GM23338 (cell line): ENCODE data around the gene TTLL9. TPM values are rescaled to one million over a fixed set of nuclear protein-coding genes. Genes with fewer than 3 reads are reported as not detected.
A peak's percentile ranks its signal among the peaks of the same experiment; 100 is the strongest.

Source experiments
- ATAC-seq: fragments of 200-7000 bp; cut with Tn5 transposase; 3 replicates; pipeline ENCODE4 v1.9.1; 2020
- DNase-seq: peaks from one replicate; pipeline ENCODE4 v3.0.0-alpha.2; 2015; ENCODE audit warnings: low spot score
- H2AFZ ChIP-seq: fragments of 200-600 bp; sonication (generic); 2 replicates; pipeline ENCODE4 v1.8.0; 2016; ENCODE audit warnings: antibody characterized with exemption, mild to moderate bottlenecking, moderate library complexity
- H3F3A ChIP-seq: fragments of 200-600 bp; sonication (generic); replicated peaks from 2 replicates; pipeline ENCODE4 v1.8.0; 2017; ENCODE audit warnings: antibody characterized with exemption, mixed run types, low read depth
- H3K27ac ChIP-seq: fragments of 200-600 bp; sonication (generic); 2 replicates; pipeline ENCODE4 v1.6.1; 2016; ENCODE audit warnings: low read depth
- H3K27me3 ChIP-seq: fragments of 200-600 bp; sonication (generic); 2 replicates; pipeline ENCODE4 v1.8.0; 2016; ENCODE audit warnings: mild to moderate bottlenecking, mixed run types, moderate library complexity; ENCODE audit not compliant: insufficient read depth
- H3K36me3 ChIP-seq: fragments of 200-600 bp; sonication (generic); 2 replicates; pipeline ENCODE4 v1.8.0; 2016; ENCODE audit warnings: mild to moderate bottlenecking; ENCODE audit not compliant: insufficient read depth
- H3K4me1 ChIP-seq: fragments of 200-600 bp; sonication (generic); 2 replicates; pipeline ENCODE4 v1.8.0; 2016; ENCODE audit warnings: mild to moderate bottlenecking, moderate library complexity; ENCODE audit not compliant: insufficient read depth
- H3K4me2 ChIP-seq: fragments of 200-600 bp; sonication (generic); 2 replicates; pipeline ENCODE4 v1.7.1; 2017; ENCODE audit warnings: mixed run types
- H3K4me3 ChIP-seq: fragments of 200-600 bp; sonication (generic); 2 replicates; pipeline ENCODE4 v1.6.1; 2016; ENCODE audit warnings: mixed run types
- H3K79me2 ChIP-seq: fragments of 200-600 bp; sonication (generic); replicated peaks from 2 replicates; pipeline ENCODE4 v1.8.0; 2017; ENCODE audit warnings: mild to moderate bottlenecking; ENCODE audit not compliant: insufficient read depth
- H3K9me2 ChIP-seq: fragments of 200-600 bp; sonication (generic); 2 replicates; pipeline ENCODE4 v1.8.0; 2017; ENCODE audit not compliant: insufficient read depth
- H4K20me1 ChIP-seq: fragments of 200-600 bp; sonication (generic); replicated peaks from 2 replicates; pipeline ENCODE4 v1.8.0; 2017; ENCODE audit warnings: mild to moderate bottlenecking; ENCODE audit not compliant: insufficient read depth
- H3K27ac Mint-ChIP-seq: 2 replicates; pipeline ENCODE4 v1.8.0; 2020; ENCODE audit warnings: inconsistent platforms, mild to moderate bottlenecking, moderate library complexity, mixed read lengths
- H3K27me3 Mint-ChIP-seq: 3 replicates; pipeline ENCODE4 v1.8.0; 2022; ENCODE audit warnings: low read depth, mild to moderate bottlenecking, moderate library complexity, mixed read lengths, inconsistent platforms; ENCODE audit not compliant: insufficient read depth, poor library complexity
- H3K36me3 Mint-ChIP-seq: 3 replicates; pipeline ENCODE4 v1.8.0; 2021; ENCODE audit warnings: low read depth, mild to moderate bottlenecking, inconsistent platforms, moderate library complexity, mixed read lengths
- H3K4me1 Mint-ChIP-seq: 3 replicates; pipeline ENCODE4 v1.8.0; 2020; ENCODE audit warnings: mild to moderate bottlenecking, inconsistent platforms, mixed read lengths
- H3K4me3 Mint-ChIP-seq: 3 replicates; pipeline ENCODE4 v1.8.0; 2021; ENCODE audit warnings: moderate library complexity, mild to moderate bottlenecking, inconsistent platforms, mixed read lengths
- H3K9me3 Mint-ChIP-seq: 3 replicates; pipeline ENCODE4 v1.8.0; 2020; ENCODE audit warnings: moderate library complexity, mild to moderate bottlenecking, inconsistent platforms, mixed read lengths
- JUNB ChIP-seq: IDR thresholded peaks from one replicate; pipeline ENCODE4 v1.6.1; 2016; ENCODE audit warnings: antibody characterized with exemption; ENCODE audit not compliant: unreplicated experiment
- POLR2AphosphoS5 ChIP-seq: IDR thresholded peaks from 2 replicates; pipeline ENCODE4 v1.6.1; 2016; ENCODE audit warnings: antibody characterized with exemption, low read depth
- REST ChIP-seq: IDR thresholded peaks from one replicate; pipeline ENCODE4 v1.6.1; 2018; ENCODE audit warnings: antibody characterized with exemption; ENCODE audit not compliant: unreplicated experiment
- ZNF114 ChIP-seq: fragments of 250-450 bp; sonication (Bioruptor Pico); IDR thresholded peaks from 2 replicates; pipeline ENCODE4 v1.5.0; 2020; ENCODE audit warnings: mild to moderate bottlenecking, moderate library complexity
- ZNF462 ChIP-seq: fragments of 250-450 bp; sonication (Bioruptor Pico); IDR thresholded peaks from 2 replicates; pipeline ENCODE4 v1.5.0; 2020; ENCODE audit warnings: mild to moderate bottlenecking, moderate library complexity
- polyA plus RNA-seq: library from polyadenylated mRNA; unstranded; fragments of >200 nt; fragmentation: Nextera tagmentation; extraction: Ambion mirVana; gene quantifications from 2 replicates; pipeline ENCODE4 v1.2.1, GENCODE V29; 2016
- total RNA-seq: library from RNA; depleted of rRNA; stranded (reverse); fragments of >200 nt; shearing (Covaris generic); gene quantifications from 2 replicates; pipeline ENCODE4 v1.2.3, GENCODE V29; 2014

TTLL9 gene
- total and polyA plus RNA-seq, 2 experiments from 2014 or later: not detected

GRCh38 chr20:31969991-31970390 lies 99.6 kb downstream of the TTLL9 start (continued):
- TF ChIP-seq ZNF462 (CRISPR knock-in tag) (no peak), JUNB (no peak), ZNF114 (CRISPR knock-in tag) (no peak), REST (no peak)

GRCh38 chr20:31972471-31973021 lies 102.1 kb downstream of the TTLL9 start:
- Histone ChIP-seq H3K4me2 (no peak overlapping the region), H3K79me2 (no peaks in the 10 kb centered on the region), H3K4me3 (no peak overlapping the region), H3K27ac (no peak overlapping the region), H3K36me3 (no peaks in the 10 kb centered on the region), H3K4me1 (peaks cover 39% of the 10 kb centered on the region), H3K9me2 (no peaks in the 10 kb centered on the region), H4K20me1 (peaks cover 25% of the 10 kb centered on the region), H3K27me3 (peaks cover 21% of the 10 kb centered on the region), H2AFZ (no peak overlapping the region), H3F3A (peaks cover 25% of the 10 kb centered on the region)
- peaks cover 19% of the 10 kb centered on the region for H3K27me3 Mint-ChIP-seq
- peaks cover 39% of the 10 kb centered on the region for H3K4me1 Mint-ChIP-seq
- H3K36me3 Mint-ChIP-seq: peaks cover 3% of the 10 kb centered on the region; the same call in 1 of the 3 replicates
- no peak overlapping the region for H3K27ac Mint-ChIP-seq
- no peak for TF ChIP-seq ZNF462 (CRISPR knock-in tag)
- no peak for TF ChIP-seq POLR2AphosphoS5
- ATAC-seq: no peak
- H3K9me3 Mint-ChIP-seq: peaks cover 17% of the 10 kb centered on the region; the same call in 2 of the 3 replicates
- H3K4me3 Mint-ChIP-seq: no peak overlapping the region
- peak; percentile 55 for DNase-seq
